Fibroblast of lung (primary cell): ENCODE results near the gene ZNRF1. TPM values are rescaled to one million over a fixed set of nuclear protein-coding genes. Genes with fewer than 3 reads are reported as not detected.

Experiments used
- DNase-seq, 2 donors: peaks; one replicate each; pipeline versions ENCODE4 v3.0.0 to v3.0.0-alpha.2; 2010; ENCODE audit warnings: low read depth in 2 of 2
- H2AFZ ChIP-seq: 2 replicates; pipeline ENCODE4 v1.5.1; 2012; ENCODE audit warnings: low read length, control low read depth, inconsistent platforms
- H3K27ac ChIP-seq: 2 replicates; pipeline ENCODE4 v1.5.1; 2011; ENCODE audit warnings: low read length, control low read depth; ENCODE audit not compliant: insufficient read depth
- H3K27me3 ChIP-seq: 2 replicates; pipeline ENCODE4 v1.5.1; 2011; ENCODE audit warnings: mild to moderate bottlenecking, low read length; ENCODE audit not compliant: control insufficient read depth, insufficient read depth
- H3K36me3 ChIP-seq: 2 replicates; pipeline ENCODE4 v1.5.1; 2011; ENCODE audit warnings: low read length; ENCODE audit not compliant: control insufficient read depth, insufficient read depth
- H3K4me1 ChIP-seq: 2 replicates; pipeline ENCODE4 v1.5.1; 2011; ENCODE audit warnings: low read length; ENCODE audit not compliant: control insufficient read depth, insufficient read depth; ENCODE audit errors: extremely low read depth
- H3K4me2 ChIP-seq: 2 replicates; pipeline ENCODE4 v1.5.1; 2011; ENCODE audit warnings: low read length, control low read depth; ENCODE audit not compliant: insufficient read depth; ENCODE audit errors: extremely low read depth
- H3K4me3 ChIP-seq, 4 experiments: fragments of 200-600 bp in 1 of 4; sonication (generic) in 1 of 4; replicated peaks in 1 of 4; 2 replicates each; pipeline ENCODE4 v1.5.1; 2011 to 2016; ENCODE audit warnings: low read length in 4 of 4, low read depth in 3 of 4, mild to moderate bottlenecking in 3 of 4, control low read depth in 2 of 4, inconsistent platforms in 1 of 4, mixed read lengths in 1 of 4; ENCODE audit not compliant: insufficient read depth in 1 of 4; ENCODE audit errors: control extremely low read depth in 1 of 4
- H3K79me2 ChIP-seq: 2 replicates; pipeline ENCODE4 v1.5.1; 2012; ENCODE audit warnings: mild to moderate bottlenecking, low read length, inconsistent platforms; ENCODE audit not compliant: control insufficient read depth, insufficient read depth
- H3K9ac ChIP-seq: 2 replicates; pipeline ENCODE4 v1.5.1; 2011; ENCODE audit warnings: mild to moderate bottlenecking, low read length, control low read depth; ENCODE audit not compliant: insufficient read depth
- H3K9me3 ChIP-seq: 2 replicates; pipeline ENCODE4 v1.5.1; 2012; ENCODE audit warnings: low read depth, low read length; ENCODE audit not compliant: control insufficient read depth, insufficient read depth
- H4K20me1 ChIP-seq: 2 replicates; pipeline ENCODE4 v1.5.1; 2011; ENCODE audit warnings: low read length; ENCODE audit not compliant: control insufficient read depth, insufficient read depth; ENCODE audit errors: extremely low read depth
- EZH2 ChIP-seq: IDR thresholded peaks from 2 replicates; pipeline ENCODE4 v1.5.1; 2012; ENCODE audit warnings: low read length, control low read depth, mild to moderate bottlenecking; ENCODE audit errors: missing control alignments
- polyA plus RNA-seq, 2 donors: library from polyadenylated mRNA; depleted of rRNA in 1 of 2; stranded (reverse) in 1 of 2; unstranded in 1 of 2; fragments of >200 nt; gene quantifications; 2 replicates each; pipeline ENCODE4 v1.2.1, GENCODE V29; 2011 to 2012; ENCODE audit warnings: missing spikeins in 1 of 2
- total RNA-seq: library from RNA; depleted of rRNA; stranded (reverse); fragments of >200 nt; gene quantifications from 2 replicates; pipeline ENCODE4 v1.2.1, GENCODE V29; 2014
- TF ChIP-seq, protein P1 (sequence below), 2 donors: IDR thresholded peaks in 1 of 2; conservative IDR thresholded peaks in 1 of 2; 1 replicate in 1 of 2; 2 replicates in 1 of 2; pipeline ENCODE4 v1.5.1; 2011 to 2012; ENCODE audit warnings: low read length in 2 of 2, control low read depth in 1 of 2, inconsistent platforms in 1 of 2, low read depth in 1 of 2, mild to moderate bottlenecking in 1 of 2

The ZNRF1 gene
- total and polyA plus RNA-seq, 2 donors (not counting 1 experiment from before 2014, with no cell fraction given) = 21.0 to 21.1 TPM

DNA sequence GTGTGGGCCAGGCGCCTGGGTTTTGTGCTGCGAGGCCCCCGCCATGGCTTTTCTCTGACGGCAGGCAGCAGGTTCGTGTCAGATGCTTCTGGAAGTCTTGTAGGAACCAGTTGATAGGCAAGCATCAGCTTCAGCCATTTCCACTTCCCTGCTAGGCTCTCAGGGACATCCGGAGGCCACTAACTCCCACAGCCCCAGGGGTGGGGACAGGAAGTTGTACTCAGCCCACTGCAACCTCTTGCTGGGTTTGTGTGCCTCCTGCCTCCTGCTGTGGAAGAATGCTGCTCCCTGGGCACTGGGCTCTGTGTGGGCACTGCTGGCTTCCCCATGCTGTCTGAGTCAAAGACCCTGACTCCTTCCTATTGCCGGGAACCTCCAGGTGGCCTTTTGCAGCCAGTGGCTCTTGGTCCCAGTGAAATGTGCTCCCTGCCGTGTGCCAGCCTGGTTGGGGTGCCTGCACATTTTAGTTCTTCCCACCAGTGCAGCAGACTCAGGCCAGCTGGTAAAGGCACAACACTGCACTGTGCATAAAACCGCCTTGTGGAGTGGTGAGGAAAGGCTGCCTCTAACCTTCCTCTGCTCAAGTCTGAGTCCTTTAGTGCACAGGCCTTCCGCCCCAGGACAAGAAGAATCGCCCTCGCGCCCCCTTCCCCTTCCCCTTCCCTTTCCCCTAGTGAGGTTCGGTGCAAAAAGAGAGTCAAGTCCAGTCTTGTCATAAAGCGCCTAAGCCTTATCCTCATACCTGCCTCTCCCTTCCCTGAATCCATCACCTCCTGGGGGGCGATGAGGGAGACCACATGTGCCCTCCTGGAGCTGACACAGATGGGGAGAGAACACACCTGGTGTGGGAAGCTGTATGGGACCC, 101.1 kb downstream of the ZNRF1 start:
- Histone ChIP-seq H3K9ac (no peak overlapping the region), H3K4me3 (no peak overlapping the region), H3K27me3 (no peaks in the 10 kb centered on the region), H3K9me3 (no peaks in the 10 kb centered on the region), H3K4me2 (no peak overlapping the region), H3K79me2 (no peaks in the 10 kb centered on the region), H2AFZ (no peak overlapping the region), H3K4me1 (peaks cover 2% of the 10 kb centered on the region), H4K20me1 (no peaks in the 10 kb centered on the region), H3K36me3 (no peaks in the 10 kb centered on the region), H3K27ac (no peak overlapping the region)
- TF ChIP-seq, protein P1, sequence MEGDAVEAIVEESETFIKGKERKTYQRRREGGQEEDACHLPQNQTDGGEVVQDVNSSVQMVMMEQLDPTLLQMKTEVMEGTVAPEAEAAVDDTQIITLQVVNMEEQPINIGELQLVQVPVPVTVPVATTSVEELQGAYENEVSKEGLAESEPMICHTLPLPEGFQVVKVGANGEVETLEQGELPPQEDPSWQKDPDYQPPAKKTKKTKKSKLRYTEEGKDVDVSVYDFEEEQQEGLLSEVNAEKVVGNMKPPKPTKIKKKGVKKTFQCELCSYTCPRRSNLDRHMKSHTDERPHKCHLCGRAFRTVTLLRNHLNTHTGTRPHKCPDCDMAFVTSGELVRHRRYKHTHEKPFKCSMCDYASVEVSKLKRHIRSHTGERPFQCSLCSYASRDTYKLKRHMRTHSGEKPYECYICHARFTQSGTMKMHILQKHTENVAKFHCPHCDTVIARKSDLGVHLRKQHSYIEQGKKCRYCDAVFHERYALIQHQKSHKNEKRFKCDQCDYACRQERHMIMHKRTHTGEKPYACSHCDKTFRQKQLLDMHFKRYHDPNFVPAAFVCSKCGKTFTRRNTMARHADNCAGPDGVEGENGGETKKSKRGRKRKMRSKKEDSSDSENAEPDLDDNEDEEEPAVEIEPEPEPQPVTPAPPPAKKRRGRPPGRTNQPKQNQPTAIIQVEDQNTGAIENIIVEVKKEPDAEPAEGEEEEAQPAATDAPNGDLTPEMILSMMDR (conservative IDR thresholded peaks at IDR 0.05 in 1 of 2, IDR thresholded peaks at IDR 0.05 in 1 of 2; ENCODE audit: low read depth in 1 of 2, low read length in 2 of 2) = no peak
- TF ChIP-seq EZH2 = no peak
- no peak for DNase-seq

DNA sequence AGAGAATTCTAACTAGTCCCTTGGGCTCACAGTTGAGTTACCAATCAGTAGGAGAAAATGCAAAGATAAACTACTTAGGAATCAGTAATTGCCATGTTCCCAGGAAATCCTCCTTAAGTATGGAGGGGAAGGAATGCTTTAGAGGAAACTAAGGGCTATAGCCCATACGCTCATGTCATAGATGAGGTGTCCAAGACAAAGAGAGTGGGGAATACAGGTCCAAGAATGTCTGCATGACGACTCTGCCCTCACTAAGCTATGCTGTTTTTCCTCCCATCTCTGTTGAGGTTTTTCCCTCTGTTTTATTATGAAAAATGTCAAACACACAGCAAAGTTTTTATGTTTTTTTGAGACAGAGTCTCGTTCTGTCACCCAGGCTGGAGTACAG, 101.8 kb downstream of the ZNRF1 start:
- peaks cover 5% of the 10 kb centered on the region for H3K4me1 ChIP-seq
- H3K79me2 ChIP-seq = no peaks in the 10 kb centered on the region
- H3K9ac ChIP-seq = no peak overlapping the region
- H3K4me2 ChIP-seq = no peak overlapping the region
- DNase-seq = no peak
- TF ChIP-seq, protein P1 (conservative IDR thresholded peaks at IDR 0.05 in 1 of 2, IDR thresholded peaks at IDR 0.05 in 1 of 2; ENCODE audit: low read depth in 1 of 2, low read length in 2 of 2) = no peak
- TF ChIP-seq EZH2 = no peak
- H3K27me3 ChIP-seq = no peaks in the 10 kb centered on the region
- no peak overlapping the region for H3K4me3 ChIP-seq
- H3K27ac ChIP-seq = no peak overlapping the region
- no peaks in the 10 kb centered on the region for H3K36me3 ChIP-seq
- H2AFZ ChIP-seq = no peak overlapping the region
- no peaks in the 10 kb centered on the region for H3K9me3 ChIP-seq
- no peaks in the 10 kb centered on the region for H4K20me1 ChIP-seq

DNA sequence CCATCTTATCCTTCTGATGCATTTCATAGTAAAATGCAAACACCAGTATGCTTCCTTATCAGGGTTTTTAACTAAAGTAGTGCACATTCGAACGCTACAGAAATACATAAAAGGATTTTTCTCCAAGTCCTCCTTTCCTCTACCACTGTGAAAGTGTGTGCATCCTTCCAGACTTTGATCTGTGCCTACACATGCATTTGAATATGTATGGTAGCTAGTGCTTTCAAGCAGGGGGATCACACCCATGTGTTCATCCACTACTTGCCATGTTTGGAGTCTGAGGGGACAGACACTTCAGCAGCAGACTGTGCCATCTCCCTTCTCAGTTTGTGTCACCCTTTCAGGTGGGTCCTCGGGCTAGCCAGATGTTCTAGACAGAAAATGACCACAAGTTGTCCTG, 102.8 kb downstream of the ZNRF1 start:
- no peak overlapping the region for H3K4me3 ChIP-seq
- H3K9ac ChIP-seq = no peak overlapping the region
- TF ChIP-seq EZH2 = no peak
- TF ChIP-seq, protein P1 (conservative IDR thresholded peaks at IDR 0.05 in 1 of 2, IDR thresholded peaks at IDR 0.05 in 1 of 2; ENCODE audit: low read depth in 1 of 2, low read length in 2 of 2) = no peak
- no peak overlapping the region for H2AFZ ChIP-seq
- H3K27me3 ChIP-seq = no peaks in the 10 kb centered on the region
- H3K9me3 ChIP-seq = no peaks in the 10 kb centered on the region
- peaks cover 7% of the 10 kb centered on the region for H3K4me1 ChIP-seq
- H3K36me3 ChIP-seq = no peaks in the 10 kb centered on the region
- no peaks in the 10 kb centered on the region for H3K79me2 ChIP-seq
- DNase-seq = no peak
- no peak overlapping the region for H3K27ac ChIP-seq
- no peaks in the 10 kb centered on the region for H4K20me1 ChIP-seq
- H3K4me2 ChIP-seq = no peak overlapping the region
